GM12878 (cell line): Measurements from ENCODE around the gene PIK3R5. TPM values are rescaled to one million over a fixed set of nuclear protein-coding genes. Genes with fewer than 3 reads are reported as not detected.
A peak's percentile ranks its signal among the peaks of the same experiment; 100 is the strongest.

Source experiments
- ATAC-seq: fragments of 200-7000 bp; cut with Tn5 transposase; 3 replicates; pipeline ENCODE4 v1.9.1; 2020; ENCODE audit warnings: mild to moderate bottlenecking, moderate library complexity
- BruUV-seq: library from RNA; stranded (reverse); fragments of 400-500 nt; replicated peaks from 2 replicates; lab custom pipeline; 2021; lab: Mats Ljungman, UMichigan
- CTCF ChIA-PET: fragments of 300-600 bp; sonication (Branson Sonifier 250); formaldehyde crosslinking; extraction: SDS; loops from one replicate; lab custom pipeline; 2021; ENCODE audit warnings: inconsistent platforms; lab: Yijun Ruan, JAX
- POLR2A ChIA-PET: fragments of 350-600 bp; formaldehyde crosslinking; extraction: SDS; loops from one replicate; lab custom pipeline; 2021; ENCODE audit warnings: inconsistent platforms; lab: Charles Lee
- RAD21 ChIA-PET: fragments of 300-600 bp; sonication (Branson Sonifier 250); formaldehyde crosslinking; loops from one replicate; lab custom pipeline; 2023; ENCODE audit warnings: antibody characterized with exemption; ENCODE audit not compliant: unreplicated experiment; lab: Charles Lee
- SMC1A ChIA-PET: fragments of 300-600 bp; sonication (Branson Sonifier 250); formaldehyde crosslinking; loops from one replicate; lab custom pipeline; 2023; ENCODE audit not compliant: unreplicated experiment, uncharacterized antibody; lab: Charles Lee
- DNase-seq: peaks from one replicate; pipeline ENCODE4 v3.0.0-alpha.2; 2011; ENCODE audit warnings: low read depth, low spot score
- FAIRE-seq: peaks from 3 replicates; lab custom pipeline; 2011; peaks lifted over from hg19 to GRCh38; lab: Jason Lieb, UNC
- H2AFZ ChIP-seq: 2 replicates; pipeline ENCODE4 v1.6.0; 2011; ENCODE audit warnings: low read depth, low read length, control low read depth; ENCODE audit not compliant: control insufficient read depth
- H3K27ac ChIP-seq: 2 replicates; pipeline ENCODE4 v1.5.1; 2011; ENCODE audit warnings: control low read depth; ENCODE audit not compliant: control insufficient read depth, insufficient read depth
- H3K27me3 ChIP-seq, 2 experiments: replicated peaks in 1 of 2; 2 replicates each; pipeline versions ENCODE4 v1.6.0 to v1.6.1; 2011; ENCODE audit warnings: low read length in 1 of 2; ENCODE audit not compliant: control insufficient read depth in 2 of 2, insufficient read depth in 2 of 2
- H3K36me3 ChIP-seq, 2 experiments: 2 replicates each; pipeline ENCODE4 v1.5.1; 2011; ENCODE audit warnings: low read length in 1 of 2; ENCODE audit not compliant: control insufficient read depth in 2 of 2, insufficient read depth in 2 of 2
- H3K4me1 ChIP-seq: 2 replicates; pipeline ENCODE4 v1.6.1; 2011; ENCODE audit warnings: mild to moderate bottlenecking, low read length, moderate library complexity, mixed read lengths; ENCODE audit not compliant: control insufficient read depth, insufficient read depth
- H3K4me2 ChIP-seq: 2 replicates; pipeline ENCODE4 v1.6.0; 2011; ENCODE audit warnings: control low read depth; ENCODE audit not compliant: control insufficient read depth, insufficient read depth
- H3K4me3 ChIP-seq: fragments of 200-600 bp; sonication (generic); 2 replicates; pipeline ENCODE4 v1.5.1; 2016
- H3K79me2 ChIP-seq: 2 replicates; pipeline ENCODE4 v1.6.0; 2011; ENCODE audit warnings: low read length; ENCODE audit not compliant: control insufficient read depth, insufficient read depth
- H3K9ac ChIP-seq: 2 replicates; pipeline ENCODE4 v1.8.0; 2011; ENCODE audit warnings: low read length, control low read depth, mixed read lengths; ENCODE audit not compliant: control insufficient read depth, insufficient read depth
- H3K9me3 ChIP-seq: replicated peaks from 3 replicates; pipeline ENCODE4 v1.5.1; 2011; ENCODE audit warnings: mild to moderate bottlenecking, low read length; ENCODE audit not compliant: control insufficient read depth, insufficient read depth
- H4K20me1 ChIP-seq: 2 replicates; pipeline ENCODE4 v1.6.0; 2011; ENCODE audit not compliant: control insufficient read depth, insufficient read depth
- CHD1 ChIP-seq: IDR thresholded peaks from 2 replicates; pipeline ENCODE4 v1.6.1; 2012; ENCODE audit warnings: low read depth, low read length, improper control_type of control experiment
- E2F4 ChIP-seq: IDR thresholded peaks from 2 replicates; pipeline ENCODE4 v1.6.1; 2012; ENCODE audit warnings: low read depth, low read length, improper control_type of control experiment
- EED ChIP-seq: sonication (generic); IDR thresholded peaks from 2 replicates; pipeline ENCODE4 v1.6.1; 2016; ENCODE audit warnings: antibody characterized with exemption, low read depth
- EZH2 ChIP-seq: IDR thresholded peaks from 2 replicates; pipeline ENCODE4 v1.6.1; 2012; ENCODE audit warnings: low read depth, mild to moderate bottlenecking, control low read depth, inconsistent platforms, low read length, borderline replicate concordance; ENCODE audit not compliant: control insufficient read depth
- IRF3 ChIP-seq: fragments of 450-650 bp; IDR thresholded peaks from 2 replicates; pipeline ENCODE4 v1.6.1; 2014; ENCODE audit warnings: mild to moderate bottlenecking
- MYC ChIP-seq: IDR thresholded peaks from 2 replicates; pipeline ENCODE4 v1.6.1; 2011; ENCODE audit warnings: mild to moderate bottlenecking, low read length, moderate library complexity, inconsistent platforms; ENCODE audit not compliant: insufficient read depth, insufficient replicate concordance, insufficient read length, severe bottlenecking
- NFYB ChIP-seq: IDR thresholded peaks from 2 replicates; pipeline ENCODE4 v1.6.1; 2011; ENCODE audit warnings: low read depth, mild to moderate bottlenecking, low read length, improper control_type of control experiment, moderate library complexity; ENCODE audit not compliant: insufficient read depth
- PML ChIP-seq: IDR thresholded peaks from 2 replicates; pipeline ENCODE4 v1.6.1; 2012; ENCODE audit warnings: low read length, inconsistent platforms
- PRDM15 ChIP-seq: fragments of 450-650 bp; formaldehyde crosslinking; IDR thresholded peaks from 2 replicates; pipeline ENCODE4 v1.4.0; 2020; ENCODE audit warnings: mild to moderate bottlenecking, moderate library complexity
- RAD21 ChIP-seq: IDR thresholded peaks from 2 replicates; pipeline ENCODE4 v1.6.1; 2011; ENCODE audit warnings: mild to moderate bottlenecking, low read depth, low read length, moderate library complexity; ENCODE audit not compliant: insufficient read depth
- RFX5 ChIP-seq: IDR thresholded peaks from 2 replicates; pipeline ENCODE4 v1.6.1; 2011; ENCODE audit warnings: low read depth, low read length, improper control_type of control experiment
- SUPT20H ChIP-seq: IDR thresholded peaks from 2 replicates; pipeline ENCODE4 v1.6.1; 2011; ENCODE audit warnings: low read depth, mild to moderate bottlenecking, low read length, moderate library complexity, borderline replicate concordance; ENCODE audit not compliant: control insufficient read depth
- ZBTB33 ChIP-seq: fragments of 450-650 bp; IDR thresholded peaks from 2 replicates; pipeline ENCODE4 v1.6.1; 2017; ENCODE audit warnings: mild to moderate bottlenecking
- ZNF207 ChIP-seq: fragments of 450-650 bp; IDR thresholded peaks from 2 replicates; pipeline ENCODE4 v1.6.1; 2014; ENCODE audit warnings: antibody characterized with exemption, mild to moderate bottlenecking, borderline replicate concordance
- WGBS: methylation state at CpG from one replicate; pipeline ENCODE4 v1.1.6; 2016; ENCODE audit warnings: low lambda C conversion rate; ENCODE audit not compliant: insufficient replicate concordance, insufficient coverage; ENCODE audit errors: missing lambda C conversion rate; 5-methylcytosine and 5-hydroxymethylcytosine counted together
- in situ Hi-C: fragments of 300-500 bp; cut with MboI; formaldehyde crosslinking; loops from 9 replicates; pipeline ENCODE4 v1.14.3; 2018; ENCODE audit warnings: mixed read lengths
- intact Hi-C: fragments of 100-400 bp; cut with micrococcal nuclease; formaldehyde crosslinking; loops from one replicate; pipeline ENCODE4 v1.14.2; 2022; ENCODE audit not compliant: unreplicated experiment
- polyA plus RNA-seq, 11 experiments: library from polyadenylated mRNA; depleted of rRNA in 4 of 11; unstranded in 6 of 11; stranded (reverse) in 5 of 11; fragments of >200 nt; fragmentation: Nextera tagmentation in 4 of 11; fragmentation: Illumina TruSeq in 1 of 11; extraction: Ambion mirVana in 4 of 11; extraction: Trizol in 1 of 11; gene quantifications; 1 replicate in 1 of 11; 2 replicates in 10 of 11; pipeline versions ENCODE4 v1.2.1 to v1.2.3, GENCODE V29; 2011 to 2016; ENCODE audit warnings: inconsistent platforms in 2 of 11, missing spikeins in 2 of 11, low read depth in 1 of 11
- total RNA-seq, 4 experiments: library from RNA; depleted of rRNA in 3 of 4; stranded (reverse); fragments of >200 nt in 3 of 4; fragmentation: Illumina TruSeq in 1 of 4; extraction: Trizol in 1 of 4; gene quantifications; 2 replicates each; pipeline versions ENCODE4 v1.2.1 to v1.2.3, GENCODE V29; 2013 to 2021

Gene PIK3R5
- total and polyA plus RNA-seq, 10 of the 15 experiments (the other 5 are each of a cell fraction or from before 2014, with no cell fraction given): 9.5 to 50.8 (median 35.5) TPM

GRCh38 chr17:8868529-8868951 is 97.0 kb downstream of the PIK3R5 start:
- ATAC-seq (peak; percentile 63), FAIRE-seq (no peak), DNase-seq (no peak)
- 29% methylated on average over 4 of the region's 4 CpGs for WGBS
- Histone ChIP-seq H3K27ac (peak overlapping the region; percentile 88), H3K27me3 (no peaks in the 10 kb centered on the region), H3K4me2 (peak overlapping the region; percentile 81), H3K4me1 (peaks cover 30% of the 10 kb centered on the region), H3K9me3 (no peaks in the 10 kb centered on the region; the same call in 2 of the 3 replicates), H3K9ac (no peak overlapping the region), H3K36me3 (peaks cover 0 to 6% of the 10 kb centered on the region in 2 experiments; a peak in 2 of 4 replicates), H3K4me3 (peak overlapping the region; percentile 99), H2AFZ (no peak overlapping the region), H4K20me1 (no peaks in the 10 kb centered on the region), H3K79me2 (peaks cover 49% of the 10 kb centered on the region)
- in situ Hi-C loops (no loop called here), intact Hi-C loops (no loop called here)
- POLR2A ChIA-PET: interaction anchor here (0.7 to 4.7 kb wide), 8 partner anchors 11 to 62 kb away, joined by 3 to 45 read pairs (median 6); no protein-coding TSS in a partner anchor
- RAD21 ChIA-PET: interaction anchor here (0.9 to 7.2 kb wide), 11 partner anchors 9 to 129 kb away, joined by 3 to 115 read pairs (median 5); no protein-coding TSS in a partner anchor
- BruUV-seq: no TSS peak
- SMC1A ChIA-PET: interaction anchor here (0.9 to 10.6 kb wide), 13 partner anchors 10 to 92 kb away, joined by 3 to 132 read pairs (median 6); no protein-coding TSS in a partner anchor
- CTCF ChIA-PET: interaction anchor here (0.7 to 7.9 kb wide), 5 partner anchors 11 to 129 kb away, joined by 4 to 100 read pairs (median 5); no protein-coding TSS in a partner anchor
- TF ChIP-seq RFX5: no peak
- no peak for TF ChIP-seq EZH2
- TF ChIP-seq ZNF207: no peak
- no peak for TF ChIP-seq PRDM15 (CRISPR knock-in tag)
- no peak for TF ChIP-seq E2F4
- TF ChIP-seq ZBTB33: no peak
- TF ChIP-seq RAD21: no peak
- no peak for TF ChIP-seq MYC
- no peak for TF ChIP-seq IRF3
- TF ChIP-seq NFYB: no peak
- no peak for TF ChIP-seq PML
- TF ChIP-seq SUPT20H: no peak
- no peak for TF ChIP-seq CHD1
- TF ChIP-seq EED: peak; percentile 65
